Caco-2 (cell line): ENCODE results near the gene SAAL1. TPM values are rescaled to one million over a fixed set of nuclear protein-coding genes. Genes with fewer than 3 reads are reported as not detected.

Source experiments
- BruUV-seq: library from RNA; stranded (reverse); fragments of 400-500 nt; replicated peaks from 2 replicates; lab custom pipeline; 2021; lab: Mats Ljungman, UMichigan
- CTCF ChIA-PET: fragments of 300-600 bp; sonication (Branson Sonifier 250); formaldehyde crosslinking; loops from one replicate; lab custom pipeline; 2022; ENCODE audit warnings: antibody characterized with exemption; lab: Charles Lee
- POLR2A ChIA-PET: fragments of 300-600 bp; sonication (Branson Sonifier 250); formaldehyde crosslinking; loops from one replicate; lab custom pipeline; 2022; ENCODE audit warnings: antibody characterized with exemption; lab: Charles Lee
- DNase-seq, 2 experiments: peaks; one replicate each; pipeline versions ENCODE4 v3.0.0 to v3.0.0-alpha.2; 2020 to 2022
- H3K27me3 ChIP-seq: replicated peaks from 2 replicates; pipeline ENCODE4 v1.6.0; 2011; ENCODE audit warnings: low read length; ENCODE audit not compliant: control insufficient read depth, insufficient read depth
- H3K36me3 ChIP-seq: 2 replicates; pipeline ENCODE4 v1.5.1; 2011; ENCODE audit warnings: low read length; ENCODE audit not compliant: control insufficient read depth, insufficient read depth
- H3K4me1 ChIP-seq: fragments of 250-450 bp; sonication (Bioruptor Pico); 2 replicates; pipeline ENCODE4 v1.5.1; 2020; ENCODE audit warnings: mild to moderate bottlenecking
- H3K4me3 ChIP-seq: 2 replicates; pipeline ENCODE4 v1.5.1; 2011; ENCODE audit warnings: low read depth, mild to moderate bottlenecking, control low read depth, low read length
- H3K9me3 ChIP-seq: fragments of 250-450 bp; sonication (Bioruptor Pico); 2 replicates; pipeline ENCODE4 v1.5.1; 2020; ENCODE audit warnings: mild to moderate bottlenecking, moderate library complexity
- H3K27ac Mint-ChIP-seq: one replicate; pipeline ENCODE4 v1.8.0; 2022; ENCODE audit warnings: mixed read lengths; ENCODE audit not compliant: unreplicated experiment
- H3K27me3 Mint-ChIP-seq: one replicate; pipeline ENCODE4 v1.8.0; 2022; ENCODE audit warnings: mixed read lengths; ENCODE audit not compliant: insufficient read depth, unreplicated experiment
- H3K36me3 Mint-ChIP-seq: one replicate; pipeline ENCODE4 v1.8.0; 2022; ENCODE audit warnings: mild to moderate bottlenecking, mixed read lengths; ENCODE audit not compliant: insufficient read depth, unreplicated experiment
- H3K4me1 Mint-ChIP-seq: one replicate; pipeline ENCODE4 v1.8.0; 2022; ENCODE audit warnings: low read depth, mixed read lengths; ENCODE audit not compliant: unreplicated experiment
- H3K4me3 Mint-ChIP-seq: one replicate; pipeline ENCODE4 v1.8.0; 2022; ENCODE audit warnings: mild to moderate bottlenecking, moderate library complexity, mixed read lengths; ENCODE audit not compliant: unreplicated experiment
- H3K9me3 Mint-ChIP-seq: one replicate; pipeline ENCODE4 v1.8.0; 2022; ENCODE audit warnings: mixed read lengths; ENCODE audit not compliant: unreplicated experiment
- intact Hi-C: fragments of 100-400 bp; cut with micrococcal nuclease; formaldehyde crosslinking; loops from one replicate; pipeline ENCODE4 v1.10.0; 2022; ENCODE audit not compliant: unreplicated experiment
- total RNA-seq: library from RNA; stranded (reverse); gene quantifications from 2 replicates; pipeline ENCODE4 v1.2.3, GENCODE V29; 2022
- TF ChIP-seq, protein P1 (sequence below), 2 experiments: fragments of 200-600 bp in 1 of 2; IDR thresholded peaks; 1 replicate in 1 of 2; 2 replicates in 1 of 2; pipeline versions ENCODE4 v1.5.1 to v1.8.0; 2011 to 2022; ENCODE audit warnings: antibody characterized with exemption in 1 of 2, control low read depth in 1 of 2, inconsistent platforms in 1 of 2, low read depth in 1 of 2, low read length in 1 of 2, mild to moderate bottlenecking in 1 of 2, moderate library complexity in 1 of 2; ENCODE audit not compliant: insufficient read depth in 1 of 2, severe bottlenecking in 1 of 2, unreplicated experiment in 1 of 2

Gene SAAL1
- total RNA-seq, 1 experiment from 2014 or later: 43.1 TPM

DNA sequence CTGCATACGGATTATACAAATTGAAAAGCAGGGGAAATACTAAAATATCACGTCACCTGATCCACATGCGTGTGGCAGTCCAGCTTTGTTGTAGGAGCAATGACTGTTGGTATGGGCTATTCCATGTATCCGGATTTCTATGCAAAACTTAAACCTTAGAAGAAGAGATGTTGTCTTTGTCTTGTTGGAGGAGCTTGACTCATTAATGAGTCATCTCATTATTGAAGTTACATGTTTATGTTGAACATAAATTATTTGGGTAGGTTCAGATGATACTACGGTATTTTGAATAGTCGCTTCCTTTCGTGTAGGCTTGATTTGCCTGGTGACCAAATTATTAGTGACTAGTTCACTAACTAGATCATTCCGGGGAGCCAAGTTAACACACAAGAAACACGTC, 806 bp upstream of the SAAL1 start:
- peaks cover 6% of the 10 kb centered on the region for H3K27me3 Mint-ChIP-seq
- Histone ChIP-seq H3K36me3 (no peaks in the 10 kb centered on the region), H3K4me1 (peaks cover 4% of the 10 kb centered on the region; the same call in 1 of the 2 replicates), H3K27me3 (no peaks in the 10 kb centered on the region), H3K4me3 (no peak overlapping the region), H3K9me3 (no peaks in the 10 kb centered on the region)
- DNase-seq: no peak
- ChIA-PET CTCF (interaction anchor here (0.8 to 1.8 kb wide), 6 partner anchors 8 to 289 kb away, joined by 3 to 13 read pairs (median 4); no protein-coding TSS in a partner anchor), POLR2A (no interaction called here)
- no peak overlapping the region for H3K4me3 Mint-ChIP-seq
- intact Hi-C loops: loop anchor here (1.0 kb wide), 2 partner anchors 93 to 114 kb away; partner anchors contain the start of gene SERGEF
- no peaks in the 10 kb centered on the region for H3K9me3 Mint-ChIP-seq
- H3K36me3 Mint-ChIP-seq: peaks cover 17% of the 10 kb centered on the region
- no TSS peak for BruUV-seq
- no peak overlapping the region for H3K27ac Mint-ChIP-seq
- H3K4me1 Mint-ChIP-seq: peaks cover 6% of the 10 kb centered on the region
- TF ChIP-seq, protein P1, sequence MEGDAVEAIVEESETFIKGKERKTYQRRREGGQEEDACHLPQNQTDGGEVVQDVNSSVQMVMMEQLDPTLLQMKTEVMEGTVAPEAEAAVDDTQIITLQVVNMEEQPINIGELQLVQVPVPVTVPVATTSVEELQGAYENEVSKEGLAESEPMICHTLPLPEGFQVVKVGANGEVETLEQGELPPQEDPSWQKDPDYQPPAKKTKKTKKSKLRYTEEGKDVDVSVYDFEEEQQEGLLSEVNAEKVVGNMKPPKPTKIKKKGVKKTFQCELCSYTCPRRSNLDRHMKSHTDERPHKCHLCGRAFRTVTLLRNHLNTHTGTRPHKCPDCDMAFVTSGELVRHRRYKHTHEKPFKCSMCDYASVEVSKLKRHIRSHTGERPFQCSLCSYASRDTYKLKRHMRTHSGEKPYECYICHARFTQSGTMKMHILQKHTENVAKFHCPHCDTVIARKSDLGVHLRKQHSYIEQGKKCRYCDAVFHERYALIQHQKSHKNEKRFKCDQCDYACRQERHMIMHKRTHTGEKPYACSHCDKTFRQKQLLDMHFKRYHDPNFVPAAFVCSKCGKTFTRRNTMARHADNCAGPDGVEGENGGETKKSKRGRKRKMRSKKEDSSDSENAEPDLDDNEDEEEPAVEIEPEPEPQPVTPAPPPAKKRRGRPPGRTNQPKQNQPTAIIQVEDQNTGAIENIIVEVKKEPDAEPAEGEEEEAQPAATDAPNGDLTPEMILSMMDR (IDR thresholded peaks at IDR 0.05; ENCODE audit: insufficient read depth in 1 of 2, low read depth in 1 of 2, low read length in 1 of 2, severe bottlenecking in 1 of 2, unreplicated experiment in 1 of 2): no peak

GRCh38 chr11:18105086-18105801, 638 bp downstream of the SAAL1 start:
- ChIA-PET POLR2A (interaction anchor here (1.0 kb wide), 1 partner anchor 12 kb away, joined by 3 read pairs; no protein-coding TSS in a partner anchor), CTCF (interaction anchor here (1.2 to 1.8 kb wide), 5 partner anchors 10 to 119 kb away, joined by 3 to 13 read pairs (median 4); no protein-coding TSS in a partner anchor)
- TSS peak; percentile 45 for BruUV-seq
- H3K27me3 ChIP-seq: no peaks in the 10 kb centered on the region
- H3K9me3 ChIP-seq: no peaks in the 10 kb centered on the region
- no peaks in the 10 kb centered on the region for H3K9me3 Mint-ChIP-seq
- peak overlapping the region; percentile 91 for H3K4me3 Mint-ChIP-seq
- H3K36me3 Mint-ChIP-seq: peaks cover 25% of the 10 kb centered on the region
- peaks cover 6% of the 10 kb centered on the region for H3K4me1 Mint-ChIP-seq
- H3K27ac Mint-ChIP-seq: peak overlapping the region; percentile 90
- TF ChIP-seq, protein P1 (IDR thresholded peaks at IDR 0.05; ENCODE audit: insufficient read depth in 1 of 2, low read depth in 1 of 2, low read length in 1 of 2, severe bottlenecking in 1 of 2, unreplicated experiment in 1 of 2): no peak
- intact Hi-C loops: no loop called here
- no peaks in the 10 kb centered on the region for H3K36me3 ChIP-seq
- no peak for DNase-seq
- H3K4me1 ChIP-seq: peaks cover 4% of the 10 kb centered on the region; the same call in 1 of the 2 replicates
- no peaks in the 10 kb centered on the region for H3K27me3 Mint-ChIP-seq
- peak overlapping the region; percentile 61 for H3K4me3 ChIP-seq

DNA sequence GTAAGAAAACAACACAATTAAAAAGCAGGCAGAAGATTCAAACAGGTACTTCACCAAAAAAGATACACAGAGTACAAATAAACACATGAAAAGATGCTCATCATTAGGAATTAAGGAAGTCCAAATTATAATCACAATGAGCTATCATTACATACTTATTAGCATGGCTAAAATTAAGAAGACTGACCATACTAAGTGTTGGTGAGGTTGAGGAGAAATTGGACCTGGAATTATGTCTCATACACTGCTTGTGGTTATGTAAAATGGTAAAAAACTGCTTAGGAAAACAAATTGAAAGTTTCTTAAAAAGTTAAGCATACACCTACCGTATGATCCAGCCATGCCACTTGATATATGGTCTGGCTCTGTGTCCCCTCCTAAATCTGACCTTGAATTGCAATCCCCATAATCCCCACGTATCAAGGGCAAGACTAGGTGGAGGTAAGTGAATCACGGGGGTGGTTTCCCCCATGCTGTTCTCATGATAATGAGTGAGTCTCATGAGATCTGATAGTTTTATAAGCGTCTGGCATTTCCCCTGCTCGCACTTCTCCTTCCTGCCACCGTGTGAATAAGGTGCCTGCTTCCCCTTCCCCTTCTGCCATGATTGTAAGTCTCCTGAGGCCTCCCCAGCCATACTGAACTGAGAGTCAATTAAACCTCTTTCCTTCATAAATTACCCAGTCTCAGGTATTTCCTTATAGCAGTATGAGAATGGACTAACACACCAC, 4.8 kb downstream of the SAAL1 start:
- H3K4me3 ChIP-seq: no peak overlapping the region
- no TSS peak for BruUV-seq
- peaks cover 39% of the 10 kb centered on the region for H3K36me3 Mint-ChIP-seq
- CTCF ChIA-PET: no interaction called here
- H3K9me3 ChIP-seq: no peaks in the 10 kb centered on the region
- H3K27me3 Mint-ChIP-seq: no peaks in the 10 kb centered on the region
- intact Hi-C loops: no loop called here
- peaks cover 6% of the 10 kb centered on the region for H3K4me1 Mint-ChIP-seq
- POLR2A ChIA-PET: no interaction called here
- H3K27ac Mint-ChIP-seq: no peak overlapping the region
- no peak overlapping the region for H3K4me3 Mint-ChIP-seq
- no peak for DNase-seq
- H3K9me3 Mint-ChIP-seq: no peaks in the 10 kb centered on the region
- no peaks in the 10 kb centered on the region for H3K27me3 ChIP-seq
- peaks cover 4% of the 10 kb centered on the region; the same call in 1 of the 2 replicates for H3K4me1 ChIP-seq
- H3K36me3 ChIP-seq: no peaks in the 10 kb centered on the region
- TF ChIP-seq, protein P1 (IDR thresholded peaks at IDR 0.05; ENCODE audit: insufficient read depth in 1 of 2, low read depth in 1 of 2, low read length in 1 of 2, severe bottlenecking in 1 of 2, unreplicated experiment in 1 of 2): no peak
